DMS153 treated with DMSO at 0.1 percent for 48 hours (cell line): ENCODE measurements around the gene ZER1.
A peak's percentile ranks its signal among the peaks of the same experiment; 100 is the strongest.
"Not testable (repeated sequence)": the region's sequence is repeated elsewhere in the genome, so short reads cannot be mapped to it uniquely, and the experiment has no call there.

Experiments used
- DNase-seq: peaks from one replicate; lab custom pipeline; 2025; ENCODE audit not compliant: unreplicated experiment; lab: John Stamatoyannopoulos, UW

Gene ZER1

DNA sequence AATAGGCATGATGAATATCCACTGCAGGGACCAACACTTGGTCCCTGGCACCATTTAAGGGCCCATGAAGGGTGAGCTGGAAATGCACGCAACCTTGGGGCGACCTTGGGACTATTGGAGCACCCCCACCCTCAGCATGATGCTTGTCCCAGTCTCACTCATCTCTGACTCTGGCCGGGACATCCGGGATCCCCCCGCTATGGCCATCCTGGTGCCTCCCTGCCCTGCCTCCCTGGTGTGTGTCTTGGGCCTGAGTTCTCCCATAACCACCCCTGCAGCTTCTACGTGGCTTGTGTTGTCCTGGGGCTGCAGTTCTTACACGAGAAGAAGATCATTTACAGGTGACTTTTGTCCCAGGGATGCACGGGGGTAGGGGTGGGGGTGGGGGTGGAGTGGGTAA lies 53.7 kb downstream of the ZER1 start:
- DNase-seq = no peak

DNA sequence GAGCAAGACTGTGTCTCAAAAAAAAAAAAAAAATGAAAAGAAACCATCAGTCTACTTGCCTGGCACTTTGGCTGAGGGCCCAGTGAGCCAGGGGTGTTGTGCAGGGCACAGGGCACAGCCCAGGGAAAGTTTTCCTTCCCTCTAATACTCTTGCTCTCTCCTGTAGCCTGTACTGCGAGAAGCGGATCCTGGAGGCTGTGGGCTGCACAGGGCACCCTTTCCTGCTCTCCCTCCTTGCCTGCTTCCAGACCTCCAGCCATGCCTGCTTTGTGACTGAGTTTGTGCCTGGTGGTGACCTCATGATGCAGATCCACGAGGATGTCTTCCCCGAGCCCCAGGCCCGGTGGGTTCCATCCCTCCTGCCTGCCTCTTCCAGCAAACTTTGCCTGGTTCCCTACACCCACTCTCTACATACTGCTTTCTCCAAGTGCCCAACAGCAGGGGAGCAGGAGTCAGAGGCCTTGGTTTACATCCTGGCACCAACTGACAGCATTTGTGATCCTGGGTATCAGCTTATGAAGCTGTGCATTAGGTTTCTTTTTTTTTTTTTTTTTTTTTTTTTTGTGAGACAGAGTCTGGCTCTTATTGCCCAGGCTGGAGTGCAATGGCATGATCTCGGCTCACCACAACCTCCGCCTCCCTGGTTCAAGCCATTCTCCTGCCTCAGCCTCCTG lies 55.0 kb downstream of the ZER1 start:
- DNase-seq = no peak

DNA sequence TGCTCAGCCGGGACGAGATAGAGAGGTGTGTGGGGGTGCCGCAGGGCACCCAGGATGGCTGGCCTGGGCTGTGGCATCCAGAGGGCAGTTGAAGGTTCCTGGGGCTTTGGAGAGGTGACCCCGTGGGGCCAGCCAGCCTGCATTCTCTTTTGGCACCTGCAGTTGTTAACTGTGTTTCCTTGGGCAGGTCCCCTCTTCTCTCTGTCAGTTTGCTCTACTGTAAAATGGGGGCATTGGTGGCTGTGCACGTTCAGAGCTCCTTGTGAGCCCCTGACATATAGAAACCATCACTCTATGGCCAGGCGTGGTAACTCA lies 56.3 kb downstream of the ZER1 start:
- no peak for DNase-seq

DNA sequence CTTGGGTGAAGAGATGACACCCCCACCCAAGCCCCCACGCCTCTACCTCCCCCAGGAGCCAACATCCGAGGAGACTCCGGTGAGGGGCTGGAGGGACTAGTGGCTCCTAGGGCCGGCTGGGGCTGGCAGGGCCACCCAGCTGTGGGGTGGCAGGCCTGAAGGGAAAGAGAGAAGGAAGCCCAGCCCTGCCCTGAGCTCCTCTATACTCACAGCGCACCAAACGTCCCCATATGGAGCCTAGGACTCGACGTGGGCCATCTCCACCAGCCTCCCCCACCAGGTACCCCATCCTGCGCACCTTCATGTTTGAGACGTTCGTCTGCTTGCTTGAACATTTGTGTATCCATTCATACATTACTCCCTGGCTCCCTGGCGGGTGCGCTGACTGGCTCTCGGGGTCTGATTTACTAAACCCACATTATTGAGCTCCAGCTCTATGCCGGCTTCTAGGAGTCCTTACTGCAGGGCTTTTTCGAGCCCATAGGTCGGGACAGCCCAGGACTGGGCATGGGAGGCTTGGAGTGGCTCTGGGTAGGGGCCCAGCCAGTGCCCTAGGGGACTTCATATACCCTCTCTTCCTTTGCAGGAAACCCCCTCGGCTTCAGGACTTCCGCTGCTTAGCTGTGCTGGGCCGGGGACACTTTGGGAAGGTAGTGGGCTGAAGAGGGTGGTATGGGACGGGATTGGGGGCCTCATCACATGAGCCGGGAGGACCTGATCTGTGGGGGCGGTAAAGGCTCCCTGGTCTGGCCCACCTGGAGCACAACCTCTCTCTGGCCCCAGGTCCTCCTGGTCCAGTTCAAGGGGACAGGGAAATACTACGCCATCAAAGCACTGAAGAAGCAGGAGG lies 56.9 kb downstream of the ZER1 start:
- no peak for DNase-seq

DNA sequence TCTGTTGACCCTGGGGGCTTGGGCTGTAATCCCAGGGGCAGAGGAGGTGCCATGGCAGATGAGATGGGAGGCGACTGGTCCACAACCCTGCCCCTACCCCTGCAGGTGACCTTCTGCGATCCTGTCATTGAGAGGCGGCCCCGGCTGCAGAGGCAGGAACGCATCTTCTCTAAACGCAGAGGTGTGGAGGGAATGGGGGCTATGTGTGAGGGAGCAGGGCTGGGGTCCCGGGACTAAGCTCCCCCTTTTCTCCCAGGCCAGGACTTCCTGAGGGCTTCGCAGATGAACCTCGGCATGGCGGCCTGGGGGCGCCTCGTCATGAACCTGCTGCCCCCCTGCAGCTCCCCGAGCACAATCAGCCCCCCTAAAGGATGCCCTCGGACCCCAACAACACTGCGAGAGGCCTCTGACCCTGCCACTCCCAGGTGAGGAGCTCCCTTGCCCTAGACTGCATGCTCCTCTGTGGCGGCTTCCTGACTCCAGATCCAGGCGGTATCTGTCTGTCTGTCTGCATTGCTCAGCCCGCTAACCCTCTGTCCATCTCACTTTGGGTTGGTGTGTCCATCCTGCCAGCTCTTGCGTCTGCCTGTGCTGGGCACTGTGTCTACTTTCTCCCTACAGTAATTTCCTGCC lies 57.7 kb downstream of the ZER1 start:
- no peak for DNase-seq

DNA sequence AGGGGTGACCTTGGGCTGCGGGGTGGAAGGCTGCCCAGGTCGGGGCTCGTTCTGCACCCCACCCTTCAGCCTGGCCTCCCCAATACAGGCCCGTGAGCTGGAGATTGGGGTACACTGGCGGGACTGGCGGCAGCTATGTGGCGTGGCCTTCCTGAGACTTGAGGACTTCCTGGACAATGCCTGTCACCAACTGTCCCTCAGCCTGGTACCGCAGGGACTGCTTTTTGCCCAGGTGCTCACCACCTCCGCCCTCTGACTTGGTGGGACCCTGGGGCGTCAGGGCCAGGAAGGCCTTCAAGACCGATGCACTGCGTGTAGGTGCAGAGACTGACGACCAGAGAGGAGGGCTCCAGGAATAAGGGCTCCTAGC lies 58.3 kb downstream of the ZER1 start:
- no peak for DNase-seq

DNA sequence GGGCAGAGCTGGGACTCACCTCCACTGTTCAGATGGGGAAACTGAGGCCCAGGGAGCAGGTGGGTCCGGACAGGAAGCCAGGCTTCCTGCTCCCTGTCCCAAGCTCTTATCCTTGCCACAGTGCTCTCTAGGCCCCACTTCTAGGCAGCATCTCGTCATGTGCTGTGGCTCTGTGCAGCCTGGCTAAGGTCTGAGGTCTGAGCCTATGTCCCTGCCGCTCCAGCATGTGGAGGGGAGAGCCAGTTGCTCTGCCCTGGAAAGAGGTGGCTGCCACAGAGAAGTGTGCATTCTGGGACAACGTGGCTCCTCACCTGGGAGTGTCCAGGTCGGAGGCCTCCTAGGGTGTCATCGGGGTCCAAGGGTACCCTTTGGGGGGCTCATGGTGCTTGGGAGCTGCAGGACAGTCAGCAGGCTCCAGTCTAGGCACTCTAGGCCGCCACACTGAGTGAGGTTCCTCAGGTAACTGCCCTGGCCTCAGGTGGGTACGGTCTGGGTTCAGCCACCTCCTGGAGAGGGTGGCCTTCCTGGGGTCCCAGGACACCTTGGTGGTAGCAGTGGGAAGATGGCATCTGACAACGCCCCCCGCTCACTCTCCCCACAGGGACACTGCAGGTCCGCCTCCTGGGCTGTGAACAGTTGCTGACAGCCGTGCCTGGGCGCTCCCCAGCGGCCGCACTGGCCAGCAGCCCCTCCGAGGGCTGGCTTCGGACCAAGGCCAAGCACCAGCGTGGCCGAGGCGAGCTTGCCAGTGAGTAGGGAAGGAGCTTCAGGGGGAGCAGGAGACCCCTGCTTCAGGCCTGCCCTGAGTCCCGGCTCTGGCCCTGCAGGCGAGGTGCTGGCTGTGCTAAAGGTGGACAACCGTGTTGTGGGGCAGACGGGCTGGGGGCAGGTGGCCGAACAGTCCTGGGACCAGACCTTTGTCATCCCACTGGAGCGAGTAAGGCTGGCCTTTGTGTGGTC lies 59.0 kb downstream of the ZER1 start:
- DNase-seq = no peak

DNA sequence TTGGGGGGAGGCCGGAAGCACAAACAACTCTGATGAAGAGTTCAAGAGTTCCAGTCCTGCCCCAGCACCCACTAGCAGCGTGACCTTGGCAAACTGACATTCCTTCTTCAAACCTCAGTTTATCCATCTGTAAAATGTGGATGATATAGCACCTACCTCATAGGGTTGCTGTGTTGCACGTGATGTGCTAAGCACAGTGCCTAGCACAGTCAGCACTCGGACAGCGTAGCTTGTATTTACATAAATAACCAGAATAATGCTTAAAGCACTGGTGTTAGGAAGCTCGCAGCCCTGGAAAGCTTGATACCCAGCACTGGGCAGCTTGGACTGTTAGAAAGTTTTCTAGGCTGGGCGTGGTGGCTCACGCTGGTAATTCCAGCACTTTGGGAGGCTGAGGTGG lies 64.3 kb downstream of the ZER1 start:
- DNase-seq = no peak

DNA sequence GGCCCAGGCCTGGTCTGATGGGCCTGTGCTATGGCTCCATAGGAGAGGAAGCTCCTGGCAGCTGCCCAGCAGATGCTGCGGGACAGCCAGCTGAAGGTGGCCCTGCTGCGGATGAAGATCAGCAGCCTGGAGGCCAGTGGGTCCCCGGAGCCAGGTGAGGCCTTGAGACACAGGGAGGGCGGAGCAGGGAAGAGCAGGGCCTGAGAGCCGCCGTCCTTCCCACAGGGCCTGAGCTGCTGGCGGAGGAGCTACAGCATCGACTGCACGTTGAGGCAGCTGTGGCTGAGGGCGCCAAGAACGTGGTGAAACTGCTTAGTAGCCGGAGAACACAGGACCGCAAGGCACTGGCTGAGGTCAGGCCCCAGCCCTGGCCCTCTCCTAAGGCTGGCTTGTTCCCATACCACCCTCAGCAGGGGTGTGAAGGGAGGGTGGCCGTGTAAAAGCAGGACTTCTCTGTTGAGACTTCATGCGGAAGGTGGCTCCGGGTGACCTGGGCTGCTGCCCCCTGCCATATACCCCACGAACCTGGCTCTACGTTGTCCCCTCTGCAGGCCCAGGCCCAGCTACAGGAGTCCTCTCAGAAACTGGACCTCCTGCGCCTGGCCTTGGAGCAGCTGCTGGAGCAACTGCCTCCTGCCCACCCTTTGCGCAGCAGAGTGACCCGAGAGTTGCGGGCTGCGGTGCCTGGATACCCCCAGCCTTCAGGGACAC lies 64.9 kb downstream of the ZER1 start:
- DNase-seq = no peak

DNA sequence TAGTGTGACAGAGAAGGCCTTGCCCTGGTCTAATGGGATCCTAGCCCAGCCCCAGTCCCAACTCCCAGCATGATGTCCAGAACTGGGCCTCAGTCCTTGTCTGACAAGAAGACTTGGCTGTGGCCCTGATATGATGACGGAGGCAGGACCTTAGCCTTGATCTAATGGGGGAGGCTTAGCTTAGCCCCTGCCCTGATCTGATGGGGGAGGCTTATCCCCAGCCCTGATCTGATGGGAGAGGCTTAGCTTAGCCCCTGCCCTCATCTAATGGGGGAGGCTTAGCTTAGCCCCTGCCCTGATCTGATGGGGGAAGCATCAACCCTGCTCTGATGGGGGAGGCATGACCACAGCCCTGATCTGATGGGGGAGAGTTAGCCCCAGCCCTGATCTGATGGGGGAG lies 65.7 kb downstream of the ZER1 start:
- no peak for DNase-seq

DNA sequence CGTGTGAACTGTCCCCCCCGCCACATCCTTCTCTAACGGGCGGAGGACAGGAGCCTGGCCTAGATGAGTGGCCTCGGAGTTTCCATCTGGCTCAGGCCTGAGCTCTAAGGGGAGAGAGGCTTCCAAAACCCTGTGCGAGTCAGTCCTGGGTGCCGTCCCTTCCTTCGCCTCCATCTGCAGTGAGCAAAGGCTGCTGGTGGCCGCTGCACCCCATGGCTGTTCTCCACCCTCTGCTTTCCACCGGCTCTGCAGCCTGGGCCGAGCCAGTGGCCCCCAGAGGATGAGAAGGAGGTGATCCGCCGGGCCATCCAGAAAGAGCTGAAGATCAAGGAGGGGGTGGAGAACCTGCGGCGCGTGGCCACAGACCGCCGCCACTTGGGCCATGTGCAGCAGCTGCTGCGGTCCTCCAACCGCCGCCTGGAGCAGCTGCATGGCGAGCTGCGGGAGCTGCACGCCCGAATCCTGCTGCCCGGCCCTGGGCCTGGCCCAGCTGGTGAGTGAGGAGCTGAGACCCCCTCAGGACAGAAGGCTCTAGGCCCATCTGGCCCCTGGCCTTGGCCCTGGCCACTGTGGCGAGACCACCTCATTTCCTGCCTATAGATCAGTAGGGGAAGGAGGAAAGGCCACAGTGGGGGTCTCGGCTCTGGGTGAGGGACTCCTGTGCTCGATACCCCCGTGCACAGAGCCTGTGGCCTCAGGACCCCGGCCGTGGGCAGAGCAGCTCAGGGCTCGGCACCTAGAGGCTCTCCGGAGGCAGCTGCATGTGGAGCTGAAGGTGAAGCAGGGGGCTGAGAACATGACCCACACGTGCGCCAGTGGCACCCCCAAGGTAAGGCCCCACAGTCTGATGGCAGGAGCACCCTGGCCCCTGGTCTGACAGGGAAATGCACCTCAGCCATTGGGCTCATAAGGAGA lies 66.4 kb downstream of the ZER1 start:
- DNase-seq = no peak

DNA sequence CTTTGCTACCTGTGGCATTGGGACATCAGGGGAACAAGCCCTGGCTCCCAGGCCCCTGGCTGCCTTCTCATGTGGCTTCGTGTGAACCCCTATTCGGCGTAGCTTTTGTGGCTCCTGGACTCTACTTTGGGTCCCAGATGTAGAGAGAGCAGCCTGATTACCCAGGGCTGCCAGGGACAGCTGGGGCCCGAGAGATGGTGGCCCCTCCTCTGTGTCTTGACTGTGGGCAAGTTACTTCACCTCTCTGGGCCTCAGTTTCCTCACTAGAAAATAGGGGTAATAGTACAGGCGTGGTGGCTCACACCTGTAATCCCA lies 67.4 kb downstream of the ZER1 start:
- DNase-seq = no peak

DNA sequence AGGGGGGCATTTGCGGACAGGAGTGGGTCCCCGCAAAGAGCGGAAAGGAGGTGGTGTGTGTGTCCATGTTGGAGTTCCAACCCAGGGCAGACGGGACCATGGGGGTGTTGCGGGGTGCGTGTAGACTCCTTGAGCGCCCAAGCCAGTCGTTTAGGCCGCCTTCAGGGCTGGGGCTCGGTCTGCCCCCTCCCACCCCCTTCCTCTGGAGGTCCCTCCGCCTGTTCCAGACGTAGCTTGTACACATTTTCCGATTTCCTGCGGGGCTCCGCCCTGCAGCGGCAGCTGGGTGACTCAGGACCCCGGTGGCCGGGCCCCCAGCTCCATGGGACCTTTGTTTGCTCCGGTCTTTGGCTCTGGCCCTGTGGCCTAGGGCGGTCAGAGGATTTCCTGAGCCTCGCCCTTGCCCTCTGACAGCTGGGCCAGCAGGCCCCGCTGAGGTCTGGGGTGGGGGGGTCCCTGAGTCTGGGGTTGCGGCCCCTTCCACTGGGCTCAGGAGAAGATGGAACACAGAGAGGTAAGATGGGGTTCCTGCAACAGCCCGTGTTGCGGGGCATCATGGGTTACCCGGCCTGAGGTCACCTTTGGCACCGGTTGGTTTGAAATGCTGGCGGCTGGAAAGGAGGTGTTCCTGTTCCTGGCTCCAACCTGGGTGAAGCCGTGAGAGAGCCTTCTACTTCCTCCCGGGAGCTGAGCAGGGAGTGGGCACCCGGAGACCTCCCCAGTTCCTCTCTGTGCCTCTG lies 67.9 kb downstream of the ZER1 start:
- DNase-seq = no peak

DNA sequence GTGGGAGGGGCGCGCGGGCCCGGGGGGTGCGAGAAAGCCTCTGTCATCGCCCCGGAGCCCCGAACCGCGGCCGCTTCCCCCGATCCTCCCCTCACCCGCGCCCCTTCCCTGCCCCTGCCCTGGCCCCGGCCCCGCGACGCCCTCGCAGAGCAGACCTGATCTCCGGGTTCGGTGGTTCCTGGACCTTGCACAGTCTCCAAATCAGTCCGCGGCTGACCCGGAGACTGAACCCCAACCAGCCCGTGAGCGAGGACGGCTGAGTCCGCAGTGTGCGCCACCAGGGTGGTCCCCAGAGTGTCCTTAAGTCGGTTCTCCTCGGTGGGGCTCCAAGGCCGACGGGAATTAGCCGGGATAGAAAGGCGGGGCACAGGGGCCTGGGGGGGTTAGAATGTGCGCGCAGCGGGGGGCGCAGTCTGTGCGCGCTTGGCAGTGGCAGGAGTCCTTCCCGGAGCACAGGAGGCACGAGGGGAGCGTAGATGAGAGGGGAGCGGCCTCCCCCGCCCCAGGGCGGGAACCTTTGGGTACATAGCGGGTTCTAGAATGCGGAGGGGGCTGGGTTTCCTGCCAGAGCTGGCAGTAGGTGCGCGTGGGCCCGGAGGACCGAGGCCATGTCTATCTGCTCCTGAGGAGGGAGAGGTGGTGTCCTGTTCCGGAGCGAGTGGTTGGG lies 68.6 kb downstream of the ZER1 start:
- no peak for DNase-seq

DNA sequence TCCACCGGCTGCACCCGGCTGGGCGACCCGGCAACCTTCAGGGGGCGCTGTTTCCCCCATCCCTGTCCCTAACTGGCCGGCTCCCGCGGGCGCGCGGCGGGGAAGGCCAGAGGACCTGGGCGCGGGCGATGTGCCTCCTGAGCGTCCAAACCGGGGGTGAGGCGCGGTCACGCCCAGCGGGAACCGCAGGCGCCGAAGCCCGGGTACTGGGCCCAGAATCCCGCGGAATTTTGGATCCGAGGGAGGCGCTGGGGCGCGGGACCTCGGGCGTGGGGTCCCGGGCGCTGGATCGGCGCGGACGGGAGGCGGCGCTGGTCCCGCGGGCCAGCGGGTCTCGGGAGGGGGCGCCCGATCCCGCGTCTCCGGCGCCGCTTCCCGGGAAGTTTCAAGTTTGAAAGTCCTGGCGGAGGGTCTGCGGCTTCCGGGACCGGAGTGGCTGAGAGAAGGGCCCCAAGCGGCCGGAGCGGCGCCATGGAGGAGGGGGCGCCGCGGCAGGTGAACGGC lies 69.2 kb downstream of the ZER1 start, which contains the start of gene PKN3:
PKN3 (plus strand) TSS at position 59 of the 504 bp plus-strand sequence; CDS start at position 472, 413 bp downstream.
- DNase-seq = peak; percentile 67

DNA sequence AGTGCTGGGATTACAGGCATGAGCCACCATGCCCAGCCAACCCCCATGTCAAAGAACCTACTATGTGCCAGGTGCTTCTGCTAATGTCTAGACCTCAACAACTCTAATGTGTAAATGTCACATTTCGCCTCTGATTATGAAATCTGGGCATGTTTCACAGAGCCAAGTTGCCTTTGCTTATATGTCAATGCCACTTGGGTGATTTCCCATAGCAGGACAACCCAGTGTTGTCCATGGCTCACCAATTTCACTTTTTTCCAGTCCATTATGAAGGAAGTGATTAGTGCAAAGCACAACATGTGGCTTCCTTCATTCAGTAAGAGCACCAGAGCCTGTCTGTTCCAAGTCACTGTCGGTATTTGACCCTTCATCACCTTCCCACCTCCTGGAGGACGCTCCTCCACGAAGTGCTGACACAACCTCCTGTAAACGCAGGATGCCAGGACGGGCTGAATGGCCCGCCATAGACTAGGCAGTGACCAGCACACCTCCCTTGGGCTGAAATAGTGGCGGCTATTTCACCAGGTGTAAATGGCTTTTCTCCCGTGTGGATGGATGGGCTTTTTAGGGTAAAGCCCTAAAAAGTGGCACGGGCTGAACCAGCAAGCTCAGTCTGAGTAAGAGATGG lies 70.4 kb downstream of the ZER1 start:
- DNase-seq = no peak

DNA sequence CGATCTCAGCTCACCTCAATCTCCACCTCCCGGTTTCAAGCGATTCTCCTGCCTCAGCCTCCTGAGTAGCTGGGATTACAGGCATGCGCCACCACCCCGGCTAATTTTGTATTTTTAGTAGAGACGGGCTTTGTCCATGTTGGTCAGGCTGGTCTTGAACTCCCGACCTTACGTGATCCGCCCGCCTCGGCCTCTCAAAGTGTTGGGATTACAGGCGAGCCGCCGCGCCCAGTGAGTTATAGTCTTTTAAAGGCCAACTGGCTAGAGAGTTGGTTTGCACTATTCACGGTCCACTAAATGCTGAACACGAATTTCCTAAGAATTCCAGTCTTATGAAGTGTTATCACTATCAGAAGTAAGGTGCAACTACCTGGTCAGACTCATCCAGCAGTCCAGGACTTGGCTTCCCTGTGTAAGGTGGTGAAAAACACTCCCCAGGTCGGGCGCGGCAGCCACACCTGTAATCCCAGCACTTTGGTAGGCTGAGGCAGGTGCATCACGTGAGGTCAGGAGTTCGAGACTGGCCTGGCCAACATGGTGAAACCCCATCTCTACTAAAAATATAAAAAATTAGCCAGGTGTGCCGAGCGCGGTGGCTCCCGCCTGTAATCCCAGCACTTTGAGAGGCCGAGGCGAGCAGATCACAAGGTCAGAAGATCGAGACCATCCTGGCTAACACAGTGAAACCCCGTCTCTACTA lies 72.5 kb downstream of the ZER1 start:
- DNase-seq = not testable (repeated sequence)
